Iris pigment epithelial cell (primary cell): Measurements from ENCODE around the gene LOXHD1.

Experiments used
- DNase-seq: peaks from one replicate; pipeline ENCODE4 v3.0.0-alpha.2; 2011; ENCODE audit warnings: low read depth

Gene LOXHD1

GRCh38 chr18:46577546-46577945, 79.5 kb downstream of the LOXHD1 start:
- DNase-seq: no peak

- DNase-seq: no peak
Measured at GRCh38 chr18:46575851-46576250, 81.2 kb downstream of the LOXHD1 start.

DNA sequence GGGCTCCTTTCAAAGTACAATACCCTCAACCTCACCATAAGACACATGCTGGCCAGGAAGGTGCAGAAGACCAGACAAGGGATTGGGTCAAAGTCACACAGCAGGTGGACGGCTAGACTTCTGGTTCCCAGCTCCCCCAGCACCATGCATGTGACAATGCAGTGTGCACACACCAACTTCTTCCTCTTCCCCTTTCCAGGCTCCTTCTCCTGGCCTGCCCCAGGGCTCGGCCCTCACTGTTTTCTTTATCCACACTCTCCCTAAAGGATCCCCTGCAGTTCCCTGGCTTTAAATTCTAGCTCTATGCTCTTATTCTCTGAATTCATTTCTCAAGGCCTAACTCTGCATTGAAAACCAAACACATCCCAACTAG, 82.3 kb downstream of the LOXHD1 start:
- DNase-seq: no peak

GRCh38 chr18:46574000-46574742, 82.8 kb downstream of the LOXHD1 start:
- DNase-seq: no peak

DNA sequence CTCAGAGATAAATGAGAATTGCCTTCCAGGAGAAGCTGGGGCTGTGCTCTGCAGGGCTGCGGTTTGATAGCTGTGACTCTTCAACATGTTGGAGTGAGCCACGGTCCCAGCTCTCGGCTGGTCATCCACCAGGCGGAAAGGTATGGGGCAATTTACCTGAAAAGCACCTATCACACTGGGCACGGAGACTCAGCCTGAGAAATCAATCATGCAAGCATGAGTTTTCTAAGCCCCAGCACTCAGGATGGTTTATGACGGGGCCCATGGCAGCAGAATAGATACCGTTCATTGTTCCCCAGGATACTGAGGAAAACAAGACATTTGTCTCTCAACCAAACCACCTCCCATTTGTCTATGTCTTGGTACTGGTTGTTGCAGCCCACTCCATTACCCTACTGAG, 83.9 kb downstream of the LOXHD1 start:
- DNase-seq: no peak

- no peak for DNase-seq
Measured at GRCh38 chr18:46571756-46572155, 85.3 kb downstream of the LOXHD1 start.

DNA sequence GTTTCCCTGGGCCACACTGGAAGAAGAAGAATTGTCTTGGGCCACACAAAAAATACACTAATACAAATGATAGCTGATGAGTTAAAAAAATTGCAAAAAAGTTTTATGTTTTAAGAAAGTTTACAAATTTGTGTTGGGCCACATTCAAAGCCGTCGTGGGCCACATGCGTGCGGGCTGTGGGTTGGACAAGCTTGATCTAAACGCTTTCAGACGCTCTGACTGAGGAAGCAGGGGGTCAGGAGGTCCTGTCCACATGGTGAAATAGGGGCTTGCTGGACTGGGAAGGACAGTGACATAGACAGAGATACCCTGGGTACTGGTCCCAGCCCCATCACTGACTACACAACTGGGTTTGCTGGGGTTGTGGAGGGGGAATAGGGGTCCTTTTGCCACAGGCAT, 86.4 kb downstream of the LOXHD1 start:
- DNase-seq: no peak

GRCh38 chr18:46570134-46570533, 86.9 kb downstream of the LOXHD1 start:
- DNase-seq: no peak

GRCh38 chr18:46569211-46569610, 87.8 kb downstream of the LOXHD1 start:
- no peak for DNase-seq

- no peak for DNase-seq
Measured at GRCh38 chr18:46567196-46567595, 89.8 kb downstream of the LOXHD1 start.

- no peak for DNase-seq
Measured at GRCh38 chr18:46566111-46566510, 90.9 kb downstream of the LOXHD1 start.

DNA sequence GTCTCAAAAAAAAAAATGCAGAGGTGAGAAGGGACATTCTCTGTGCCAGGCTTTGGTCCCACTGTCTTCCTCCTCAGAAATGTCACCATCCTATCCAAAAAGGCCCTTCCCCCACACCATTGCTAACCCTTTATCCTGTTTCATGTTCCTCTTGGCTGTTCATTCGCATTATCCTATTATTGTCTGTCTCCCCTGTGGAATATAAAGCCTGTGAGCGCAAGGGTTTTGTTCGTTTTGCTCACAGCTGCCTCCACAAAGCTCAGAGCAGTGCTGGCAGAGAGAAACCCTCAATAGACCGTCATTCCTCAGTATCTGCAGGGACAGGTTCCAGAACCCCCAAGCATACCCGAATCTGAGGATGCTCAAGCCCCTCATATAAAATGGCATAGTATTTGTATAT, 91.8 kb downstream of the LOXHD1 start:
- DNase-seq: no peak

- no peak for DNase-seq
Measured at GRCh38 chr18:46563317-46563716, 93.7 kb downstream of the LOXHD1 start.

GRCh38 chr18:46562674-46563192, 94.3 kb downstream of the LOXHD1 start:
- no peak for DNase-seq

DNA sequence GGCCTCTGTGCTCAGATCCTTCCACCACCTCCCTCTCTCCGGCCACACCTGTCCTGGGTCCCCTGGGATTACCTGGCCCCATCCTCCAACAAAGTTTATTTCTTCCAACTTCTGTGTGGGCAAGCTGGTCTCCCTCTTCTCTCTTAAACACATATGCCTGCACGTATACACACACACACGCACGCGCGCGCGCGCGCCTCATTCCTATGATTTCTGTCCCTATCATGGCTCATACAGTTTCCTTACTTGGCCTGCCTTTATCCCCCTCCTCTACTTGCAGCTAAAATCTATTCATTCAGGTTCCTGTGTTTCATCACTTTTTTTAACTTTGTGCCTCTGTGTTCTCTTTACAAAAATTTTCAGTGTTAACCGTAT, 96.4 kb downstream of the LOXHD1 start:
- DNase-seq: no peak

DNA sequence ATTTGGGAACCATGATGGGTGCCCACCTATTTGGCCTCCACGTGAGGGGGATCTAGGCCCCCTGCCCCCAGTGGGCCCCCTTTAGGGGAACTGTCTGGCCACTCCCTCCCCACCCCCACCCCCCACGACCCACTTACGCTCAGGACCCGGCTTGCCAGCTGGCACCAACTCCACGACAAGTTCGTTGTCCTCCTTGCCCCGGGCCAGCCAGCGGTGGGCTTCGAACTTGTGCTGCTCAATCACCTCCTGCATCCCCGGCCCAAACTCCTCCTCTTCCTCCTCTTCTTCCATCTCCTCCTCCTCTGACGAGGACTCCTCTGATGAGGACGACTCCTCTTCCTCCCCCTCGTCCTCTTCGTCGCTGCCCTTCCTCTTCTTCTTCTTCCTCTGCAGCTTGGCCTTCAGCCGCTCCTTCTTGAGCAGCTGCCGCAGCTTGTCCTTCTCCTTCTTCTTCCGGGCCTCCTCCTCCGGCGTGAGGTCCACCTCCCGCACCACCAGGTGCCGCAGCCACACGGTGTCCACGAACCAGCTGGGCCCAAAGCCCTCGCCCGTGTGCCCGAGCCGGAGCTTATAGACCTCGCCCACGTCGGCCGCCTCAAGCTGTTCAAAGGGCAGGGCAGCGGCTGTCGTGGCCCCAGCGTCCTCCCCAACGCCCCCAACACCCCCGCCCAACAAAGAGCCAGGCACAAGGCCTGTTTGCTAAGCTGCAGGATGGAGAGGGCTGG, 96.9 kb downstream of the LOXHD1 start:
- no peak for DNase-seq

DNA sequence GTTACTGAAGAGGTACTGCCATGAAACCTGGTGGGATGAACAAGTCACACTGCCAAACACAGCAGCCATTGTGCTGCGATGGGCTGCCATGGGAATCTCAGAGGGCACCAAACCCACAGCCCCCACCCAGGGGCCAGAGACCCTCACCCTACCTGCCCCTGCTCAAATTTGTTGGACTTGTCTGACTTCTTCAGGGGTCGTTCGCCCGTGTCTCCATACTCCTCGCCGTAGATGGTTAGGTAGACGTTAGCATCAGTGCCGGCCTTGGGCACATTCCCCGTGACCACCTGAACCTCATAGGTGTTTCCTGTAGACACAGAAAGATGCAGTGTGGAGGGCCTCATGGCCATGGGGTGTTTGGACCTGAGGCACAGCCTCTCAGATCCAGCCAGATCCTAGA, 97.7 kb downstream of the LOXHD1 start:
- DNase-seq: no peak

DNA sequence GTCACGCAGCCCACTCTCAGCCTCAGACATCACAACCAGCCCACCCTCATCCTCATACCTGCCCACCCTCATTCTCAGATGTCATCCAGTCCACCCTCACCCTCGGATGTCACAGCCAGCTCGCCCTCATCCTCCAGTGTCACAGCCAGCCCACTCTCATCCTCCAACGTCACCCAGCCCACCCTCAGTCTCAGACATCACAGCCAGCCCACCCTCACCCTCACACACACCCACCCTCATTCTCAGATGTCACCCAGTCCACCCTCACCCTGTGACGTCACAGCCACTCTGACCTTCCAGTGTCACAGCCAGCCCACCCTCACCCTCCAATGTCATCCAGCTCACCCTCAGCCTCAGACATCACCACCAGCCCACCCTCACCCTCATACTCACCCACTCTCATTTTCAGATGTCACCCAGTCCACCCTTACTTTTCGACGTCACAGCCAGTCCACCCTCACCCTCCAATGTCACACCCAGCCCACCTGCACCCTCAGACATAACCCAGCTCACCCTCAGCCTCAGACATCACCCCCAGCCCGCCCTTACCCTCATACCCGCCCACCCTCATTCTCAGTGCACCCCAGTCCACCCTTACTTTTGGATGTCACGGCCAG, 100.3 kb downstream of the LOXHD1 start:
- no peak for DNase-seq

DNA sequence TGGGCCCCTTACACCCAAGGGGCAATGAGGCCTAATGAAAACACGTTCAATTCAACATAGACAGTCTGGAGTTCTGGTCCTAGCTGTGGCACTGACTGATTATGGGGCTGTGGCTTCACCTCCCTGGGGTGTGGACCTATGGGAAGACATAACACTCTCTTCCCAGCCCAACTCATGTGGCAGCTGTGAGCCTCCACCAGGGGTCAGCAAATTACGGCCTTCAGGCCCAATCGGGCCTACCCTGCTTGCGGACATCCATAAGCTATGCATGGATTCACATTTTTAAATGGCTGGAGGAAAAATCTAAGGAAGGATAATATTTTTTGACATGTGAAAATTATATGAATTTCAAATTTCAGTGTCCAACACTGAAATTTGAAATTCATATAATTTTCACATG, 101.3 kb downstream of the LOXHD1 start:
- DNase-seq: no peak

- DNase-seq: no peak
Measured at GRCh38 chr18:46555213-46555612, 101.8 kb downstream of the LOXHD1 start.

GRCh38 chr18:46554406-46555080, 102.5 kb downstream of the LOXHD1 start:
- DNase-seq: no peak

GRCh38 chr18:46550609-46551008, 106.4 kb downstream of the LOXHD1 start:
- DNase-seq: no peak

DNA sequence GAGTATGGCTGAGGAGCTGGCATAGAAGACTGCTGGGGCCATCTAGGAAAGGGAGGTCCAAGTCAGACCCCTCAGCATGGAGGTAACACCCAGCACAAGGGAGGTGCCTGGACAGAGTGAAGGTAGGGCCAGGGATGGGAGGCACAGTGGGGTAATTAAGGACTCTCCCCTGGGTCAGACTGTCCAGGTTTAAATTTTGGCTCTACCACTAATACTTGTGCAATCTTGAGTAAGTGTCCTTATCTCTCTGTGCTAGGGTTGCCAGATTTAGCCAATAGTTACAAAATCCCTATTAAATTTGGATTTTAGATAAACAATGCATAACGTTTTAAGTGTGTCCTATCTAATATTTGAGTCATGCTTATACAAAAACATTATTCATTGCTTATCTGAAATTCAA, 109.5 kb downstream of the LOXHD1 start:
- DNase-seq: no peak
